GM18873 (cell line): Measurements from ENCODE around the gene YTHDF1.

Experiments used
- ATAC-seq: cut with Tn5 transposase; IDR thresholded peaks from one replicate; pipeline ENCODE4 v1.9.1; 2021; ENCODE audit warnings: mild to moderate bottlenecking, moderate library complexity, moderate number of reproducible peaks; ENCODE audit not compliant: unreplicated experiment, low FRiP score

Gene YTHDF1

GRCh38 chr20:63187338-63188158 is 28.4 kb downstream of the YTHDF1 start:
- ATAC-seq: no peak

- no peak for ATAC-seq
Measured at GRCh38 chr20:63186528-63187316, 29.2 kb downstream of the YTHDF1 start.

- no peak for ATAC-seq
Measured at GRCh38 chr20:63186084-63186483, 29.8 kb downstream of the YTHDF1 start.

GRCh38 chr20:63185215-63185796 is 30.6 kb downstream of the YTHDF1 start:
- no peak for ATAC-seq

GRCh38 chr20:63183422-63184146 is 32.3 kb downstream of the YTHDF1 start:
- ATAC-seq: no peak

DNA sequence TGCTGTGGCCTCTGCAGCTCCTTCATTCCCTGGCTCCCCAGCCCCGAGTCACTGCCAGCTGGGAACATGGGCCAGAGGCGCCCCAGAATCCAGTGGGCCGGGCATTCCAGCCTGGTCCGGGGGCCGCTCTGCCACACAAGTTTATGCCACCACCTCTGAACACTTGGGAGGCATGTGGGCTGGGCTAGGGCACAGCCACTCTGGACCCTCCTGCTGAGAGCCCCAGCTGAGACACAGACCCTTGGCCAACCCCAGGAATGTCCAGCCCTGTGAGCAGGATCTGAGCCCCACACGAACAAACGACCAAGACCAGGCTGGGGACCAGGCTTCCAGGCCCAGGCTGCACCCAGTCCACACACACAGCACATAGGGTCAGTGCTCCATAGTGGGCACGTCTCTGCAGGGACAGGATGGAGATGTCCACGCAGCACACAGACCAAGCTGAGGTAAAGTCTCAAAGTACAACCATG is 33.0 kb downstream of the YTHDF1 start:
- ATAC-seq: no peak

DNA sequence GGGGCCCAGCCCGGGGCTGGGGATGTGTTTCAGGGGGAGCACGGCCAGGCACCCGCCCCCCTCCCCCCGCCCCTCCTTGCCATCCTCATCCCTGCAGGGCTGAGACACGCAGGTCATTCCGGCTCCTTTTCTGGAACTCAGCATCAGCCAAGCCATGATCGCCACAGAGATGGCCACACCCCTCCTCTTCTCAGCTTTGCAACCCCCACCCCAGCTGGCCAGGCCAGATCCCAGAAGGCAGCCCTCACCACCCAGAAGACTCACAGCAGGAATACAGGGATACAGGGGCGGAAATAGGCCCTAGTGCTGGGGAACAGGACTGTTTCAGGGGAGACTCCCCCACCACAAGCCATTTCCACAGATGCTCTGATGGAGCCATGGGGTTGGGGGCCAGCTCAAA is 33.5 kb downstream of the YTHDF1 start:
- ATAC-seq: no peak

DNA sequence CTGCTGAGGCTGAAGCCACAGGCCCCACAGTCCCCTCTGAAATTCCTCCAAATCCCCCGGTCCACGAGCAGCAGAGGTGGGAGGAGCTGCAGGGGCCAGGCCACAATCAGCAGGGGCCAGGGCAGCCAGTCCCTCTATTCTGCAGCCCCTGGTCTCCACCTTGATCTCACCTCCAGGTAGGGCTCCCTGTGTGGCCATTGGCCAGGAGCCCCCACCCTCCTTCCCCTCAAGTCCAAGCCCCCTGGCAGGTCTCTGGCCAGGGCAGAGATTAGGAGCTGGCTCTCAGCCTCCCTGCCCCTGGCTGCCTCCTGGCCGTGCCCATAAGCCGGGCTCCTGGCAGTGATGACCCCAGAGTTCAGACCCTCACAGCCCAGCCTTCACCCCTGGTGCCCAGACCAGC is 34.7 kb downstream of the YTHDF1 start:
- no peak for ATAC-seq

DNA sequence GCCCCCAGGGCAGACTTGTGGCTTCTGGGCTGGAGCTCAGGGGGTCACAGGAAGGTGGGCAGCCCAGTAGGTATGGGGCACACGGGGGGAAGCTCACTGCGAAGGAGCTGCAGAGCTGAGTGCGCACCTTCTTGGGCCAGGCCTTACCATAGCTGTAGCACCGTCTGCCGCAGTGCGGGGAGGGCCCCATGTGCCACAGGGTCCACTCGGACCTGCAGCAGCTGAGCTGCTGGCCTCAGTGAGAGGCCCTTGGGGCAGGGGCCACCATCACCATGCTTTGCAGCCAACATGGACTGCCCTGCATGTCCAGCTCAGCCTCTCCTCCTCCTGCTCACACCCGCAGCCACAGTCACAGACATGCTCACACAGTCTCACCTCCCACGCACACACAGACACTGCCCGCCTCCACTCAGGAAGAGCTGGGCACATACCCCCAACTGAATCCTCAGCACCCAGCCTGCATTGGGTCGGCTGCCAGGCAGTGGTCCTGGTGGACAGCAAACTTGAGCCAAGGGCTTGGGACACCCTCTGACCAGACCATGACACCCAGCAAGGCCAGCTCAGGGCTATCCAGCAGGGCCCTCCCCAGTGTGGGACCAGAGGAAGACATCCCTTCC is 35.3 kb downstream of the YTHDF1 start:
- ATAC-seq: no peak

GRCh38 chr20:63179687-63180568 is 36.0 kb downstream of the YTHDF1 start:
- no peak for ATAC-seq

DNA sequence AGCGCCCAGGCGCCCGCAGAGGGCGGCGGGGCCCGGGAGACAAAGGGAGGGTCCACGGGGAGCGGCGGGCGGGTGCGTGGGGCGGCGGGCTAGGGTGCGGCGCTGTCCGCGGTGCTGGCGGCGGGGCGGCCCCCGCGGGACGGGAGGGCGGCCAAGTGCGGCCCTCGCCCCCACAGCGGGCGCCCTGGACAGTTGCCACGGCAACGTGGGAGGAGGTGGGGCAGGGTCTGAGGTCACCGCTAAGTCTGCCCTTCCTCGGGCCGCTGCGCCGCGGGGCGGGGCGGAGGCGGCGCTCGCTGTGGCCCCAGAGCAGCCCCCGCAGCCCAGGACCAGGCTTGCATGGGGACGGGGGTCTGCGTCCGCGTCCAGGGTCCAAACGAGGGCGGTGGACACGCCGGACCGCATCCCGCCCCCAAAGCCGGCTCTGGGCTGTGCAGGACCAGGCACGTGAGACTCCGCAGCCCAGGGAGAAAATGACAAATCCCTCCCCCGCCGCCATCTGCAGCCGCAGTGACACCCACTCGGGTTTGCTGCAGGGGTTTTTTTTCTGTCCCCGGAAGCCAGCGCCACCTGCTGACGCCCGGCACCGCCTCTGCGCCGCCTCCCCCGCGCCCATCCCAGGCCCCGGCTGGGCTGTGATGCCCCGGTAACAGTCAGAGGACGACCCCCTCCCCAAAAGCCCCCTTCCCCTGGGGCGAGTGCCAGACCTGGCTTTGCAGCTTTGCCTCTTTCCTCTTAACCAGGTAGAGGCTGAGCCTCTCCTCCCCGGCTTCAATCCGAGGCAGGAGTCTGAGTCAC is 36.8 kb downstream of the YTHDF1 start:
- no peak for ATAC-seq

GRCh38 chr20:63178446-63178820 is 37.5 kb downstream of the YTHDF1 start:
- ATAC-seq: no peak

- ATAC-seq: no peak
Measured at GRCh38 chr20:63177785-63178445, 38.0 kb downstream of the YTHDF1 start.

DNA sequence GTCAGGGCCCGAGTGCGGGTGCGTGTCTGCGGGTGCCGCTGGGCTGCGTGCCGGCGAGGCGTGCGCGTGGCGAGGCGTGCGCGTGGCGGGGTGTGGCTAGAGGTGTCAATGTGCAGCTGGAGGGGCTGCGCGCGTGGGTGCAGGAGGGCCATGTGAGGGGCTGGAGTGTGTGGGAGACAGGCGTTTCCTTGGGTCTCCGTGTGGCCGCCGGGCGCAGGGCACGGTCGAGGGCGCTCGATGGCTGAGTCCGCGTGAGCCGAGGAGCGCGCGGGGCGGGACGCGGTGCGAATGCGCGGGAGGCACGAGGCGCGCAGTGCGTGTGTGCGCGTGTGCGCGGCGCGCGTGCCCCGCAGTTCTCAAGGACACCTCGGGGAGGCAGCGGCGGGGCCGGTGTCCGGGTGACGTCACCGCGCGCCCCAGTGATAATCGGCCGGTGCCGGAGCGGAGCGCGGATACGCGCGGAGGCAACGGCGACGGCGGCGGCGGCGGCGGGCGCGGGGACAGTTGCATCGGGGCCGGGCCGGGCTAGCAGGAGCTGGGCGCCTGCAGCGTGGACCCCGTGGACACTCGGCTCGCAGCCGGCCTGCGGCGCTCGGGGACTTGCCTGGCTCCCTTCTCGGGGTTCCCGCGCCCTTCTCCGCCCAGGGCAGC is 38.7 kb downstream of the YTHDF1 start:
- ATAC-seq: no peak

GRCh38 chr20:63176427-63177133 is 39.4 kb downstream of the YTHDF1 start:
- no peak for ATAC-seq

GRCh38 chr20:63176034-63176426 is 39.9 kb downstream of the YTHDF1 start:
- ATAC-seq: no peak
